K562 (cell line): ENCODE results near the gene CTCFL.

Experiments
- DACH1 ChIP-seq: fragments of 450-650 bp; IDR thresholded peaks from 2 replicates; pipeline ENCODE4 v1.6.1; 2018; ENCODE audit not compliant: partially characterized antibody
- FIP1L1 ChIP-seq: fragments of 200-400 bp; formaldehyde crosslinking; IDR thresholded peaks from 2 replicates; pipeline ENCODE4 v1.6.1; 2018; ENCODE audit warnings: mild to moderate bottlenecking, low read depth, low read length; ENCODE audit not compliant: poor library complexity, severe bottlenecking
- MAFF ChIP-seq: IDR thresholded peaks from 2 replicates; pipeline ENCODE4 v1.6.1; 2012; ENCODE audit warnings: low read length, improper control_type of control experiment
- NCOR1 ChIP-seq: fragments of 450-650 bp; IDR thresholded peaks from 2 replicates; pipeline ENCODE4 v1.6.1; 2016; ENCODE audit warnings: mild to moderate bottlenecking, moderate library complexity
- NFRKB ChIP-seq: fragments of 450-650 bp; IDR thresholded peaks from 2 replicates; pipeline ENCODE4 v1.6.1; 2016; ENCODE audit warnings: low read depth
- NFXL1 ChIP-seq: fragments of 450-650 bp; formaldehyde crosslinking; IDR thresholded peaks from 2 replicates; pipeline ENCODE4 v1.4.0; 2021; ENCODE audit warnings: mild to moderate bottlenecking
- POLR2A ChIP-seq: fragments of 450-650 bp; conservative IDR thresholded peaks from 2 replicates; pipeline ENCODE4 v1.6.1; 2016
- TRIM24 ChIP-seq, 2 experiments: fragments of 450-650 bp; IDR thresholded peaks; 2 replicates each; pipeline ENCODE4 v1.6.1; 2016
- TF ChIP-seq, protein P1 (sequence below): sonication (generic); formaldehyde crosslinking; IDR thresholded peaks from 2 replicates; pipeline ENCODE4 v1.8.0; 2022; ENCODE audit warnings: mild to moderate bottlenecking, missing genetic modification reagents, borderline replicate concordance
- TF ChIP-seq, protein P2 (sequence below): IDR thresholded peaks from 2 replicates; pipeline ENCODE4 v1.6.1; 2011; ENCODE audit warnings: borderline replicate concordance, low read depth, mild to moderate bottlenecking, moderate library complexity, low read length; ENCODE audit not compliant: insufficient read depth, poor library complexity, severe bottlenecking

DNA sequence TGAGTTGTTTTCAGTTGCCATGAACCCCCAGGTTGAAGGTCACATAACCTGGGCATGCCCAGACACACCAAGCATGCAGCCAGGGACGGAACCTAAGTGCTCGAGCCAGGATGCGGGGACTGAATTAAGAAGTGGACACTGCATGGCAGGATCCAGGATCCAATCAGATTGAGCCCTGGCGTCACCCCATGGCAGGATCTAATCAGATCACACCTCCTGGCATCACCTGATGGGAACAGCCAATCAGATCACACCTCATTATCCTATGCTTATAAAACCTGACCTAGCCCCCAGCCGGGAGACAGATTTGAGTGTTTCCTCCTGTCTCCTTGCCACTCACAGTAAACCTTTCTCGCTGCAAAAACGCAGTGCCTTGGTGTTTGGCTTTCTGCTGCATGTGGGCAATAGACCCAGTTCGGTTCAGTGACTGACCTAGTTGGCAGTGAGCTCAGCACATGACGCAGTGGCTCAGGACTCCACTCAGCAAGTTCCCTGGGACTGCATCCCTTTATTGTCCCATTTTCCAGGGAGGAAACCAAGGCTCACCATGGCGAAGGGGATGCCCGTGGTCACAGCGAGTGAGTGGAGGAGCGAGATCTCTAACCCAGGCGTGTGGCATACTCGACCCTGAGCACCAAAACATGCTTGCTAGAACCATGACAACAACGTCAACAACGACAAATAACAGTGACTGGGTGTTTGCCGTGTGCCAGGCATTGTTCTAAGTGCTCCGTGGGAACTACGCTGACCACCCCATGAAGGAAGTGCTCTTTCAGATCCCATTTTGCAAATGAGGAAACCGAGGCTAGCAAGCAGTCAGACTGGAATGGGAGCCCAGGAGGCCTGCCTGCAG lies 67.5 kb downstream of the CTCFL start:
- TF ChIP-seq FIP1L1, result no peak
- TF ChIP-seq, protein P1, sequence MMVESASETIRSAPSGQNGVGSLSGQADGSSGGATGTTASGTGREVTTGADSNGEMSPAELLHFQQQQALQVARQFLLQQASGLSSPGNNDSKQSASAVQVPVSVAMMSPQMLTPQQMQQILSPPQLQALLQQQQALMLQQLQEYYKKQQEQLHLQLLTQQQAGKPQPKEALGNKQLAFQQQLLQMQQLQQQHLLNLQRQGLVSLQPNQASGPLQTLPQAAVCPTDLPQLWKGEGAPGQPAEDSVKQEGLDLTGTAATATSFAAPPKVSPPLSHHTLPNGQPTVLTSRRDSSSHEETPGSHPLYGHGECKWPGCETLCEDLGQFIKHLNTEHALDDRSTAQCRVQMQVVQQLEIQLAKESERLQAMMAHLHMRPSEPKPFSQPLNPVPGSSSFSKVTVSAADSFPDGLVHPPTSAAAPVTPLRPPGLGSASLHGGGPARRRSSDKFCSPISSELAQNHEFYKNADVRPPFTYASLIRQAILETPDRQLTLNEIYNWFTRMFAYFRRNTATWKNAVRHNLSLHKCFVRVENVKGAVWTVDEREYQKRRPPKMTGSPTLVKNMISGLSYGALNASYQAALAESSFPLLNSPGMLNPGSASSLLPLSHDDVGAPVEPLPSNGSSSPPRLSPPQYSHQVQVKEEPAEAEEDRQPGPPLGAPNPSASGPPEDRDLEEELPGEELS (CRISPR knock-in tag), result no peak
- TF ChIP-seq NFXL1 (CRISPR knock-in tag), result no peak
- TF ChIP-seq POLR2A, result peak; percentile 74
- no peak for TF ChIP-seq NCOR1
- no peak for TF ChIP-seq MAFF
- no peak for TF ChIP-seq DACH1
- TF ChIP-seq TRIM24 (IDR thresholded peaks at IDR 0.05), result 0 out of 4 replicates have a peak, but pooled peaks of 1 of the 2 experiments have one; percentile 14
- no peak for TF ChIP-seq NFRKB
- TF ChIP-seq, protein P2, sequence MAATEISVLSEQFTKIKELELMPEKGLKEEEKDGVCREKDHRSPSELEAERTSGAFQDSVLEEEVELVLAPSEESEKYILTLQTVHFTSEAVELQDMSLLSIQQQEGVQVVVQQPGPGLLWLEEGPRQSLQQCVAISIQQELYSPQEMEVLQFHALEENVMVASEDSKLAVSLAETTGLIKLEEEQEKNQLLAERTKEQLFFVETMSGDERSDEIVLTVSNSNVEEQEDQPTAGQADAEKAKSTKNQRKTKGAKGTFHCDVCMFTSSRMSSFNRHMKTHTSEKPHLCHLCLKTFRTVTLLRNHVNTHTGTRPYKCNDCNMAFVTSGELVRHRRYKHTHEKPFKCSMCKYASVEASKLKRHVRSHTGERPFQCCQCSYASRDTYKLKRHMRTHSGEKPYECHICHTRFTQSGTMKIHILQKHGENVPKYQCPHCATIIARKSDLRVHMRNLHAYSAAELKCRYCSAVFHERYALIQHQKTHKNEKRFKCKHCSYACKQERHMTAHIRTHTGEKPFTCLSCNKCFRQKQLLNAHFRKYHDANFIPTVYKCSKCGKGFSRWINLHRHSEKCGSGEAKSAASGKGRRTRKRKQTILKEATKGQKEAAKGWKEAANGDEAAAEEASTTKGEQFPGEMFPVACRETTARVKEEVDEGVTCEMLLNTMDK, result no peak
